Caco-2 (cell line): Measurements from ENCODE around the gene HBZ. TPM values are rescaled to one million over a fixed set of nuclear protein-coding genes. Genes with fewer than 3 reads are reported as not detected.

ENCODE experiments used
- BruUV-seq: library from RNA; stranded (reverse); fragments of 400-500 nt; replicated peaks from 2 replicates; lab custom pipeline; 2021; lab: Mats Ljungman, UMichigan
- CTCF ChIA-PET: fragments of 300-600 bp; sonication (Branson Sonifier 250); formaldehyde crosslinking; loops from one replicate; lab custom pipeline; 2022; ENCODE audit warnings: antibody characterized with exemption; lab: Charles Lee
- POLR2A ChIA-PET: fragments of 300-600 bp; sonication (Branson Sonifier 250); formaldehyde crosslinking; loops from one replicate; lab custom pipeline; 2022; ENCODE audit warnings: antibody characterized with exemption; lab: Charles Lee
- DNase-seq, 2 experiments: peaks; one replicate each; pipeline versions ENCODE4 v3.0.0 to v3.0.0-alpha.2; 2020 to 2022
- H3K27me3 ChIP-seq: replicated peaks from 2 replicates; pipeline ENCODE4 v1.6.0; 2011; ENCODE audit warnings: low read length; ENCODE audit not compliant: control insufficient read depth, insufficient read depth
- H3K36me3 ChIP-seq: 2 replicates; pipeline ENCODE4 v1.5.1; 2011; ENCODE audit warnings: low read length; ENCODE audit not compliant: control insufficient read depth, insufficient read depth
- H3K4me1 ChIP-seq: fragments of 250-450 bp; sonication (Bioruptor Pico); 2 replicates; pipeline ENCODE4 v1.5.1; 2020; ENCODE audit warnings: mild to moderate bottlenecking
- H3K4me3 ChIP-seq: 2 replicates; pipeline ENCODE4 v1.5.1; 2011; ENCODE audit warnings: low read depth, mild to moderate bottlenecking, control low read depth, low read length
- H3K9me3 ChIP-seq: fragments of 250-450 bp; sonication (Bioruptor Pico); 2 replicates; pipeline ENCODE4 v1.5.1; 2020; ENCODE audit warnings: mild to moderate bottlenecking, moderate library complexity
- H3K27ac Mint-ChIP-seq: one replicate; pipeline ENCODE4 v1.8.0; 2022; ENCODE audit warnings: mixed read lengths; ENCODE audit not compliant: unreplicated experiment
- H3K27me3 Mint-ChIP-seq: one replicate; pipeline ENCODE4 v1.8.0; 2022; ENCODE audit warnings: mixed read lengths; ENCODE audit not compliant: insufficient read depth, unreplicated experiment
- H3K36me3 Mint-ChIP-seq: one replicate; pipeline ENCODE4 v1.8.0; 2022; ENCODE audit warnings: mild to moderate bottlenecking, mixed read lengths; ENCODE audit not compliant: insufficient read depth, unreplicated experiment
- H3K4me1 Mint-ChIP-seq: one replicate; pipeline ENCODE4 v1.8.0; 2022; ENCODE audit warnings: low read depth, mixed read lengths; ENCODE audit not compliant: unreplicated experiment
- H3K4me3 Mint-ChIP-seq: one replicate; pipeline ENCODE4 v1.8.0; 2022; ENCODE audit warnings: mild to moderate bottlenecking, moderate library complexity, mixed read lengths; ENCODE audit not compliant: unreplicated experiment
- H3K9me3 Mint-ChIP-seq: one replicate; pipeline ENCODE4 v1.8.0; 2022; ENCODE audit warnings: mixed read lengths; ENCODE audit not compliant: unreplicated experiment
- CTCF ChIP-seq, 2 experiments: fragments of 200-600 bp in 1 of 2; IDR thresholded peaks; 1 replicate in 1 of 2; 2 replicates in 1 of 2; pipeline versions ENCODE4 v1.5.1 to v1.8.0; 2011 to 2022; ENCODE audit warnings: antibody characterized with exemption in 1 of 2, control low read depth in 1 of 2, inconsistent platforms in 1 of 2, low read depth in 1 of 2, low read length in 1 of 2, mild to moderate bottlenecking in 1 of 2, moderate library complexity in 1 of 2; ENCODE audit not compliant: insufficient read depth in 1 of 2, severe bottlenecking in 1 of 2, unreplicated experiment in 1 of 2
- intact Hi-C: fragments of 100-400 bp; cut with micrococcal nuclease; formaldehyde crosslinking; loops from one replicate; pipeline ENCODE4 v1.10.0; 2022; ENCODE audit not compliant: unreplicated experiment
- total RNA-seq: library from RNA; stranded (reverse); gene quantifications from 2 replicates; pipeline ENCODE4 v1.2.3, GENCODE V29; 2022

Gene HBZ
- total RNA-seq, 1 experiment from 2014 or later = not detected

DNA sequence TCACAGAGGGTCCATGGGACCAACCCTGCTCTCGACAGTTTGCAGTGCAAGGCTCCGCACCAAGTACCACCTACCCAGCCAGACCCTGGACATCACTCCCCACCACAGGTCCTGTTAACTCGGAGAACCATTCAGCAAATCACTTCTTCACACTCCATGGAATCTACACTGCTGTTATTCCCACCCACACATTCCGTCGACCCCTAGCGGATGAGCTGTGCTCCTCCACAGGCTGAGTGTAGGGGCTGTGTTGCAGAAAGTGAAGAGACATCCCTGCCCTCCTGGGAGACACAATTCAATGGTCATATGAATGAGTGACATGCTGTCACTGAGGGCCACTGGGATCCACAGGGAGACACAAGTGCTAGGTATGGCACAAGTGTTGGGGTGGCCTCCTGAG, 46.9 kb upstream of the HBZ start:
- CTCF ChIA-PET = interaction anchor here (0.7 to 1.6 kb wide), 2 partner anchors 39 to 87 kb away, joined by 3 to 4 read pairs; no protein-coding TSS in a partner anchor
- no peaks in the 10 kb centered on the region; the same call in none of the 2 replicates for H3K36me3 ChIP-seq
- H3K27me3 ChIP-seq = no peaks in the 10 kb centered on the region
- Mint-ChIP-seq H3K9me3 (no peaks in the 10 kb centered on the region), H3K27ac (no peak overlapping the region), H3K4me3 (no peak overlapping the region), H3K27me3 (no peaks in the 10 kb centered on the region), H3K36me3 (peaks cover 32% of the 10 kb centered on the region), H3K4me1 (no peaks in the 10 kb centered on the region)
- intact Hi-C loops = no loop called here
- no peak overlapping the region for H3K4me3 ChIP-seq
- BruUV-seq = no TSS peak
- POLR2A ChIA-PET = no interaction called here
- no peaks in the 10 kb centered on the region for H3K9me3 ChIP-seq
- no peaks in the 10 kb centered on the region for H3K4me1 ChIP-seq
- no peak for DNase-seq
- no peak for TF ChIP-seq CTCF (IDR thresholded peaks at IDR 0.05; ENCODE audit: insufficient read depth in 1 of 2, low read depth in 1 of 2, low read length in 1 of 2, severe bottlenecking in 1 of 2, unreplicated experiment in 1 of 2)

DNA sequence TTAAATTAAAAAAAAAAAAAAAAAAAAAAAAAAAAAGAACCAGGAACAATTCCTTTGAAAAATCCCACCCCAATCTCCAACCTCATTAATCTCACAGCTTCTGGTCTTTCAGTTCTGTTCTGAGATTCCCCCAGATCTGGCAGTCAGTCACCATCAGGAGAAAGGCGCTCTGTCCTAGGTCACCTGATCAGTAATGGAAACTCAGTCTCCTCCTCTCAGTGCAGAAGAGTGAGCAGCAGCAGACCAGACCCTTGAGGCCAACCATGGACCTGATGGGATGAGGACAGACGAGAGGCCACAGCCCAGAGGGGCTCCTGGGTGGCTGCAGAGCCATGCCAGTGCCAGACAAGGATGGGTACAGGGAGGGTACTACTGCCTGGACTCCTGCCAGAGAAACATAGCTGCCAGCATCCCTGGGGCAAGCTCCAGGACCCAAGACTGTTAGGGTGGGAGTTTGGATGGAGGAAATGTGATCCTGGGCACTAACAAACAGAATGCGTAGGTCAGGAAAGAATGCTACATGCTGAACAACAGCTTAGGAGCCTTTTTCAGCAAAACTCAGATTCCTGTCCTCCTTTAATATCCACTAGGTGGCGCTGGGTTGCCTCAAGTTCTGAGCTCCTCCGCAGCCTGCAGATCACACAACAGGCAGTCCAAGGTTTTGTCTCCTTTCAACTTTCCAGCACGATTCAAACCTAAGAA, 45.7 kb upstream of the HBZ start:
- DNase-seq = peak; percentile 54 to 70
- no peaks in the 10 kb centered on the region for H3K4me1 ChIP-seq
- BruUV-seq = no TSS peak
- CTCF ChIA-PET = interaction anchor here (0.7 to 1.2 kb wide), 18 partner anchors 10 to 264 kb away, joined by 3 to 9 read pairs (median 4); partner anchors contain the start of genes AXIN1, HBQ1, MPG and POLR3K
- H3K4me1 Mint-ChIP-seq = no peaks in the 10 kb centered on the region
- H3K4me3 Mint-ChIP-seq = no peak overlapping the region
- no peaks in the 10 kb centered on the region for H3K9me3 ChIP-seq
- peak; percentile 67 to 76 for TF ChIP-seq CTCF (IDR thresholded peaks at IDR 0.05; ENCODE audit: insufficient read depth in 1 of 2, low read depth in 1 of 2, low read length in 1 of 2, severe bottlenecking in 1 of 2, unreplicated experiment in 1 of 2)
- POLR2A ChIA-PET = interaction anchor here (0.6 to 0.7 kb wide), 2 partner anchors 44 to 1138 kb away, joined by 4 to 12 read pairs; no protein-coding TSS in a partner anchor
- intact Hi-C loops = loop anchor here (1.0 to 2.0 kb wide), 2 partner anchors 74 to 256 kb away; partner anchors contain the start of gene HBQ1
- peaks cover 38% of the 10 kb centered on the region for H3K36me3 Mint-ChIP-seq
- H3K4me3 ChIP-seq = no peak overlapping the region
- H3K27me3 Mint-ChIP-seq = no peaks in the 10 kb centered on the region
- H3K36me3 ChIP-seq = no peaks in the 10 kb centered on the region; the same call in none of the 2 replicates
- H3K9me3 Mint-ChIP-seq = no peaks in the 10 kb centered on the region
- H3K27me3 ChIP-seq = no peaks in the 10 kb centered on the region
- H3K27ac Mint-ChIP-seq = no peak overlapping the region

- Mint-ChIP-seq H3K9me3 (no peaks in the 10 kb centered on the region), H3K4me1 (no peaks in the 10 kb centered on the region), H3K27ac (no peak overlapping the region), H3K36me3 (peaks cover 27% of the 10 kb centered on the region), H3K27me3 (no peaks in the 10 kb centered on the region), H3K4me3 (no peak overlapping the region)
- no peaks in the 10 kb centered on the region for H3K27me3 ChIP-seq
- H3K4me3 ChIP-seq = no peak overlapping the region
- no peak for TF ChIP-seq CTCF (IDR thresholded peaks at IDR 0.05; ENCODE audit: insufficient read depth in 1 of 2, low read depth in 1 of 2, low read length in 1 of 2, severe bottlenecking in 1 of 2, unreplicated experiment in 1 of 2)
- H3K36me3 ChIP-seq = peaks cover 4% of the 10 kb centered on the region
- ChIA-PET POLR2A (no interaction called here), CTCF (interaction anchor here (0.6 kb wide), 1 partner anchor 241 kb away, joined by 3 read pairs; no protein-coding TSS in a partner anchor)
- H3K9me3 ChIP-seq = no peaks in the 10 kb centered on the region
- intact Hi-C loops = no loop called here
- no peak for DNase-seq
- no TSS peak for BruUV-seq
- H3K4me1 ChIP-seq = 0 out of 2 replicates have a peak, but pooled peaks cover 6% of the 10 kb centered on the region
These were observed 40.1 kb upstream of the HBZ start for GRCh38 chr16:112153-112840.
